SK-N-SH (cell line): ENCODE data around the gene DEFB124.

Experiments
- CTCF ChIP-seq: fragments of 200-600 bp; sonication (generic); IDR thresholded peaks from 2 replicates; pipeline ENCODE4 v1.6.1; 2017; ENCODE audit warnings: antibody characterized with exemption, mild to moderate bottlenecking, moderate library complexity
- EP300 ChIP-seq, 2 experiments: IDR thresholded peaks; 2 replicates each; pipeline versions ENCODE4 v1.4.0 to v1.6.1; 2012; ENCODE audit warnings: borderline replicate concordance in 1 of 2, low read depth in 1 of 2, low read length in 1 of 2
- GATA2 ChIP-seq: sonication (generic); formaldehyde crosslinking; IDR thresholded peaks from 2 replicates; pipeline ENCODE4 v1.5.0; 2020; ENCODE audit warnings: mild to moderate bottlenecking, missing genetic modification reagents
- JUND ChIP-seq: IDR thresholded peaks from 2 replicates; pipeline ENCODE4 v1.4.0; 2012
- MAX ChIP-seq: IDR thresholded peaks from 2 replicates; pipeline ENCODE4 v1.4.0; 2012; ENCODE audit warnings: low read depth
- NFIC ChIP-seq: IDR thresholded peaks from 2 replicates; pipeline ENCODE4 v1.4.0; 2012; ENCODE audit warnings: borderline replicate concordance
- POLR2AphosphoS5 ChIP-seq: IDR thresholded peaks from 2 replicates; pipeline ENCODE4 v1.6.1; 2012; ENCODE audit warnings: low read depth, low read length
- RAD21 ChIP-seq: IDR thresholded peaks from 2 replicates; pipeline ENCODE4 v1.6.1; 2012; ENCODE audit warnings: mild to moderate bottlenecking, low read length
- SIN3A ChIP-seq: IDR thresholded peaks from 2 replicates; pipeline ENCODE4 v1.6.1; 2012; ENCODE audit warnings: low read depth, mild to moderate bottlenecking, low read length, moderate library complexity, borderline replicate concordance
- USF2 ChIP-seq: fragments of 150-350 bp; IDR thresholded peaks from 2 replicates; pipeline ENCODE4 v1.6.1; 2017; ENCODE audit warnings: antibody characterized with exemption, low read length, low read depth, borderline replicate concordance
- ZBTB33 ChIP-seq: IDR thresholded peaks from 2 replicates; pipeline ENCODE4 v1.4.0; 2012; ENCODE audit warnings: low read depth, borderline replicate concordance

- TF ChIP-seq POLR2AphosphoS5 (no peak), CTCF (no peak), RAD21 (no peak), ZBTB33 (no peak), USF2 (no peak), EP300 (IDR thresholded peaks at IDR 0.05; ENCODE audit: borderline replicate concordance in 1 of 2, low read depth in 1 of 2, low read length in 1 of 2) (no peak), NFIC (no peak), JUND (no peak), SIN3A (no peak), GATA2 (CRISPR knock-in tag) (no peak), MAX (no peak)
Measured at GRCh38 chr20:31523361-31524283, 48.7 kb upstream of the DEFB124 start.
